Superior temporal gyrus (tissue), 1 donor: ENCODE data around the gene NOSTRIN.
"Not testable (repeated sequence)": the region's sequence is repeated elsewhere in the genome, so short reads cannot be mapped to it uniquely, and the experiment has no call there.

Source experiments
- DNase-seq: peaks from one replicate; pipeline ENCODE4 v3.0.0-alpha.2; 2016; ENCODE audit errors: extremely low spot score

NOSTRIN gene

GRCh38 chr2:168819829-168820489 is 17.5 kb downstream of the NOSTRIN start:
- no peak for DNase-seq

GRCh38 chr2:168821577-168821976 is 19.1 kb downstream of the NOSTRIN start:
- DNase-seq = no peak

- DNase-seq = no peak
Measured at GRCh38 chr2:168821992-168822391, 19.6 kb downstream of the NOSTRIN start.

GRCh38 chr2:168825126-168825525 is 22.7 kb downstream of the NOSTRIN start:
- no peak for DNase-seq

- no peak for DNase-seq
Measured at GRCh38 chr2:168830958-168831357, 28.5 kb downstream of the NOSTRIN start.

- no peak for DNase-seq
Measured at GRCh38 chr2:168831662-168832061, 29.2 kb downstream of the NOSTRIN start.

- DNase-seq = no peak
Measured at GRCh38 chr2:168835969-168836368, 33.5 kb downstream of the NOSTRIN start.

- no peak for DNase-seq
Measured at GRCh38 chr2:168841445-168841844, 39.0 kb downstream of the NOSTRIN start.

GRCh38 chr2:168843253-168843652 is 40.8 kb downstream of the NOSTRIN start:
- DNase-seq = no peak

GRCh38 chr2:168848225-168848624 is 45.8 kb downstream of the NOSTRIN start:
- no peak for DNase-seq

- no peak for DNase-seq
Measured at GRCh38 chr2:168849610-168850009, 47.2 kb downstream of the NOSTRIN start.

GRCh38 chr2:168850846-168851245 is 48.4 kb downstream of the NOSTRIN start:
- DNase-seq = no peak

GRCh38 chr2:168851674-168852320 is 49.4 kb downstream of the NOSTRIN start:
- no peak for DNase-seq

- no peak for DNase-seq
Measured at GRCh38 chr2:168852481-168852880, 50.0 kb downstream of the NOSTRIN start.

GRCh38 chr2:168853471-168853870 is 51.0 kb downstream of the NOSTRIN start:
- DNase-seq = no peak

- DNase-seq = no peak
Measured at GRCh38 chr2:168854651-168855050, 52.2 kb downstream of the NOSTRIN start.

GRCh38 chr2:168855601-168856000 is 53.2 kb downstream of the NOSTRIN start:
- no peak for DNase-seq

GRCh38 chr2:168858146-168858545 is 55.7 kb downstream of the NOSTRIN start:
- no peak for DNase-seq

- not testable (repeated sequence) for DNase-seq
Measured at GRCh38 chr2:168867164-168867563, 64.7 kb downstream of the NOSTRIN start.

GRCh38 chr2:168870369-168870768 is 67.9 kb downstream of the NOSTRIN start:
- DNase-seq = not testable (repeated sequence)

GRCh38 chr2:168870824-168871223 is 68.4 kb downstream of the NOSTRIN start:
- not testable (repeated sequence) for DNase-seq

GRCh38 chr2:168874368-168875054 is 72.1 kb downstream of the NOSTRIN start:
- DNase-seq = no peak

- DNase-seq = not testable (repeated sequence)
Measured at GRCh38 chr2:168882163-168882562, 79.7 kb downstream of the NOSTRIN start.
